ENCODE measurements around the gene RNF212.

DNA sequence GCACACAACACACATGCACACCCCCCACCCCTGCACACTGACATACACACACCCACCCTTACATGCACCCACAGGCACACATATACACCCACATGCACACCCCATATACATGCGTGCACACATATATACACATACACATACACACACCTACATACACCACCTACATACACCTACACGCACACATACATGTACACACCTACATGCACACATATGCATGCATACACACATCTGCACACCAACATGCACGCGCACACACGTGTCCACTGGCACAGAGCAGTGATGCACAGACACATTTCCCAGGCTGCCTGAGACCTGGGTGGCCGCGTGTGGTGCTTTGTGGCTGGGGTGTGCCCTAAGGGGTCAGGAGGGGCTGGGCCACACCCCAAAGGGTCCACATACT is 70.2 kb downstream of the RNF212 start:
- TF ChIP-seq, protein P1, sequence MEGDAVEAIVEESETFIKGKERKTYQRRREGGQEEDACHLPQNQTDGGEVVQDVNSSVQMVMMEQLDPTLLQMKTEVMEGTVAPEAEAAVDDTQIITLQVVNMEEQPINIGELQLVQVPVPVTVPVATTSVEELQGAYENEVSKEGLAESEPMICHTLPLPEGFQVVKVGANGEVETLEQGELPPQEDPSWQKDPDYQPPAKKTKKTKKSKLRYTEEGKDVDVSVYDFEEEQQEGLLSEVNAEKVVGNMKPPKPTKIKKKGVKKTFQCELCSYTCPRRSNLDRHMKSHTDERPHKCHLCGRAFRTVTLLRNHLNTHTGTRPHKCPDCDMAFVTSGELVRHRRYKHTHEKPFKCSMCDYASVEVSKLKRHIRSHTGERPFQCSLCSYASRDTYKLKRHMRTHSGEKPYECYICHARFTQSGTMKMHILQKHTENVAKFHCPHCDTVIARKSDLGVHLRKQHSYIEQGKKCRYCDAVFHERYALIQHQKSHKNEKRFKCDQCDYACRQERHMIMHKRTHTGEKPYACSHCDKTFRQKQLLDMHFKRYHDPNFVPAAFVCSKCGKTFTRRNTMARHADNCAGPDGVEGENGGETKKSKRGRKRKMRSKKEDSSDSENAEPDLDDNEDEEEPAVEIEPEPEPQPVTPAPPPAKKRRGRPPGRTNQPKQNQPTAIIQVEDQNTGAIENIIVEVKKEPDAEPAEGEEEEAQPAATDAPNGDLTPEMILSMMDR (conservative IDR thresholded peaks at IDR 0.05) = no peak
- TF ChIP-seq ZFX (IDR thresholded peaks at IDR 0.05) = no peak
